ENCODE results near the gene DOC2B. TPM values are rescaled to one million over a fixed set of nuclear protein-coding genes. Genes with fewer than 3 reads are reported as not detected.
A peak's percentile ranks its signal among the peaks of the same experiment; 100 is the strongest.

The DOC2B gene
- polyA plus RNA-seq, 4 donors, result 61.7 to 79.6 (median 73.0) TPM

DNA sequence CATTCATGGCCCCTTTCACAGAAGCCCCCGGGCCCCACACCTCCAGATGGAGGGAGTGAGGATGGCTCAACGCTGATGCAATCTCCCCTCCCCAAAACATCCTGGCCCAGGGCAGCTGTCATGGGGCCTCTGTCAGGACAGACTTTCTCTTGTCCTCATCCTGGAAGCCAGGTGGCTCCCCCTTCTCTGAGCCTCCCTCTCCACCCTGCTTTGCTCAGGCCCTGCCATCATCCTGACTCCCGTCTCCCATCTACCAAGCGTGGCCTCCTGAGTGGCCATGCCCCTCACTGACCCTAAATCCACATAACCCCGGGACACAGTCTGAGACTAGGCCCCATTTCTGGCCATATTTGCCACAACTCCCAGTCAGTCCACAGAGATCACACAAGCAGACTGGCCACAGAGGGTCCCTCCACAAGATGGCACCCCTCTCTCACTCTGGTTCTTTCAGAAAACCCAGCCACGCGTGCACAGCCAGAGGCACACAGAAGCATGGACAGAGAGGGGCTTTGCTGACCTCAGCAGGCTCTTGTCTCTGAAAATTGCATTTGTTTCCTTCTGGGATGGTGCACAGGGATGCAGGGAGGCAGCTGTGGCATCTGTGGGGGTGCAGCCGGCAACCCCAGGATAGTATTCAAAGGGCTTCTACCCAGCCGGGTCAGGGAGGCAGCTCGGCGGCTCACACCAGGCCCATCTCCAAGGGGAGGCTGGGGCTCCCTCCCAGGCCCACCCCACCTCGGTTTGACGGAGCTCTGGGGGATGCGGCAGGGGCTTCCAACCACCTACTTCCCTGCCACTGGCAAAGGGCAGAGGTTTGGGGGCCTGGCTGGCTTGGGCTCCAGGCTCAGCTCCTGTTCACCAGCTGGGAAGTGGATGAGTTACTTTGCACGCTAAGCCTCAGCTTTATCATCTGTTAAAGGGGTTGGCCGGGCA is 16.9 kb downstream of the DOC2B start:
- peak in 1 of 4 donors; percentile 63 for DNase-seq (ENCODE audit: low read depth in 4 of 4, low spot score in 3 of 4)

- DNase-seq (ENCODE audit: low read depth in 4 of 4, low spot score in 3 of 4), result no peak
Measured at GRCh38 chr17:163514-164098, 17.8 kb downstream of the DOC2B start.

DNA sequence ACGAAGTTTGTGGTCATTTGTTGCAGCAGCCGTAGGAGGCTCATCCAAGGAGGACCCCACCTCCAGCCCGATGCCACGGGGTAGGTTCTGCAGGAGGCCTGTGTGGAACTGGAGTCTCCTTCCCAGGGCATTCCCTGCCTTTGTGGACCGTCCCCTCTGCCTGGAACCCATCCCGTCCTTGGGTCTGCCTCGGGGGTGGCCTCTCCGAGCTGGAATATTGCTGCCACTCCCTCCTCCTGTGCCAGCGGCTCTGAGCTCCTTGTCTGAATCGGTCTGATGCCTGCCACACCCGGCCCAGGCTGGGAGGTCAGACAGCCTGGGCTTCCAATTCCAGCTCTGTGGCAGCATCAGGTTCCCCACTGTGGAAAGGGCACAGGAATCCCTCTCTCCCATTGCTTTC is 18.8 kb downstream of the DOC2B start:
- no peak for DNase-seq (ENCODE audit: low read depth in 4 of 4, low spot score in 3 of 4)

DNA sequence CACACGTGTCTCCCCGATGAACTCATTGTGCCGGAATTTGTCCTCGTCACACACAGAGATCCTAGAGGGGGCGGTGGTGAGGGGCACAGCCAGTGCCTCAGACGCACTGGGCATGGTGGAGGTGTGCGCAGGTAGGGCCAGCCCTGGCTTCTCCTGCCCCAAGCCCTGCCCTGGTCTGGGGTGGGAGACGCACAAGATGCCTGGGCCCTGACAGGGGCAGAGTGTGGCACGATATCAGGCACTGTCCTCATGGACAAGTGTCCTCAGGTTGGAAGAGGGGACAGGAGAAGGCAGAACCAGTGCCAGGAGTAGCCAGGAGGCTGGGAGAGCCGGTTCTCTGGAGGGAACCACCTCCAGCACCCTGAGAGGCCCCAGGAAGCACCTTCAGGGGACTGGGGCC is 20.0 kb downstream of the DOC2B start:
- DNase-seq (ENCODE audit: low read depth in 4 of 4, low spot score in 3 of 4), result no peak

GRCh38 chr17:160336-160735 is 21.1 kb downstream of the DOC2B start:
- no peak for DNase-seq (ENCODE audit: low read depth in 4 of 4, low spot score in 3 of 4)

GRCh38 chr17:159609-160008 is 21.8 kb downstream of the DOC2B start:
- DNase-seq (ENCODE audit: low read depth in 4 of 4, low spot score in 3 of 4), result no peak

- DNase-seq (ENCODE audit: low read depth in 4 of 4, low spot score in 3 of 4), result no peak
Measured at GRCh38 chr17:158379-158778, 23.1 kb downstream of the DOC2B start.

DNA sequence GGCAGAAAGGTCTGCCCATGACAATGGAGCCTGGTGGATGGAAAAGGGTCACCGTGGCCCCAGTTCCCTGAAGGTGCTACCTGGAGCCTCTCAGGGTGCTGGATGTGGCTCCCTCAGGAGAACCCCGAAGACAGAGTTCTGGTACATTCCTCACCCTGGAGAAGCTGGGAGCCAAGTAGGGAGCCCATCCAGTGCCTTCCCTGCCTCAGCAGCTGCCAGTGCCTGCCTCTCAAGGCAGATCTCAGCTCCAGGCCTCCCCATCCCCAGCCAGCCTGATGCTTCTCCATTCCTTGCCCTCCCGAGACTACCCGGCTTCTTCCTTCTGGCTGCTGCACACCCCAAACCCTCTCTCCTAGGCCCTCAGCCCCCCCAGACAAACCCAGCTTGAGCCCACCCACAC is 23.5 kb downstream of the DOC2B start:
- DNase-seq (ENCODE audit: low read depth in 4 of 4, low spot score in 3 of 4), result no peak

GRCh38 chr17:156946-157345 is 24.5 kb downstream of the DOC2B start:
- no peak for DNase-seq (ENCODE audit: low read depth in 4 of 4, low spot score in 3 of 4)

DNA sequence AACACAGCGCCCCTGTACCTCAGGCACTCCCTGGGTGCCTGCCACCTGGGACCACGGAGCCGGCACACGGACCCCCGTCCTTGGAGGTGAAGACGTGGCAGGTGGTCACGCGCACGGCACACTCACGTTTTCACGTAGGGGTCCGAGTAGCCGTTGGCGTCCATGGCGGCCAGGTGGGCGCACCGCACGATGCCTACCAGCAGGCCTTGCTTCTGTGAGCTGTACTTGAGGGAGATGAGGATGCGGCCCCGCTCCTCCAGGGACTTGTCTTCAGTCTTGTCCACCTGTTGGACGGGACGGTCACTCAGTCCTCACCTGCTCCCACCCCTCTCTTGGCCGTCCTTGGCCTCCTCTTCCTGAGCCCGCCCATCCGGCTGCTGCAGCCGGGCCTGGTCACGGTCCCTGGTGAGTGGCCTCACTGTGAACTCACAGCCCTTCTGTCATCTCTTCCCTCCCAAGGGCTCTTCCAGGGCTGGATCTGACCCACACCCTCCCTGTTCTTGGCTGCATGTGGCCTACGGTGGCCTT is 25.3 kb downstream of the DOC2B start:
- no peak for DNase-seq (ENCODE audit: low read depth in 4 of 4, low spot score in 3 of 4)

DNA sequence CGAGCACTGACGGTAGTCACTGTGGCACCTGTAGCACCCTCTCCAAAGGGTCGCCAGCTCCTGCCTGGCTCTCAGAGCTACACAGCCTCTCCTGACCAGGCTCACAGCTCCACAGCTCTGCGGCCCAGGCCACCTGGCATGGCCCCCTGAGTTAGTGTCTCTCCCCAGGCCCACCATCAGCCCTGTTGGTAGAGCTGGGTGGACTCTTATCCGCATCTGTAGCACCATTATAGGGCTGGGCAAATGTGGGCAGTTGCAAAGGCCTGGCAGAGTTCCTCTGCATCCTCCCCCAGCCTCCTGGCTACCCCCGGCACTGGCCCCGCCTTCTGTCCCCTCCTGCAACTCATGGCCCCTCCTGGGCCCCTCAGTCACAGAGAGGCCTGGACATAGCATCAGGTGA is 25.9 kb downstream of the DOC2B start:
- no peak for DNase-seq (ENCODE audit: low read depth in 4 of 4, low spot score in 3 of 4)

DNA sequence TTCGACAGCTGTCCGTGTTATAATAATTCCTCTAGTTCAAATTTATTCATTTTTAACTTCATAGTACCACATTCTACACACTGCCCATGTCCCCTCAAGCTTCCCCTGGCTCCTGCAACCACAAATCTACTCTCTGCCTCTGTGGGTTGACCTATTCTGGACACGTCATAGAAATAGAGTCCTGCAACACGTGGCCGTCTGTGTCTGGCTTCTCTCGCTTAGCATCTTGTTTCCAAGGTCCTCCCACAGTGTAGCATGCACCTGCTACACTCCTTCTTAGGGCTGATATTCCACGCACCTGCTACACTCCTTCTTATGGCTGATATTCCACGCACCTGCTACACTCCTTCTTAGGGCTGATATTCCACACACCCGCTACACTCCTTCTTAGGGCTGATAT is 27.6 kb downstream of the DOC2B start:
- DNase-seq (ENCODE audit: low read depth in 4 of 4, low spot score in 3 of 4), result no peak

DNA sequence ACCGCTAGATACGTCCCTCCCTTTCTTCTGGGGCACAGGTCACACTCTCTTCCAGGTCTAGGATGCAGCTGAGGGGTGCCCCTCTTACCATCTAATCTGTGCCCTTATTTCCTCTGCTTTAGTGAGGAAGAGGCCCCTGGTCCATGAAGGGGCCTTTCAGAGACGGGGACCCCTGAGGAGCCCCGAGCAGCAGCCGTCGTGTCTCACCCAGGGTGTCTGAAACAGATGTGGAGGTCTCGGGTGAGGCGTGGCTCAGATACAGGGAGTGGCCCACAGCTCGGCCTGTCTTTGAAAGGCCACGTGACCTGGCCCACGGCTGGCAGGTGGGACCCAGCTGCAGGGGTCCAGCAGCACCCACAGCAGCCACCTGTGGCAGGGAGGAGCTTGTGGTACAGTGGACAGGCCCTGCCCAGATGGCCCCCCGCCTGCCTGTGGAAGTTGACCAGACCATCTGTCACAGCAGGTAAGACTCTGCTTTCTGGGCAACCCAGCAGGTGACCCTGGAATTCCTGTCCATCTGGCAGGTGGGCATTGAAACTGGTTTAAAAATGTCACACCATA is 28.5 kb downstream of the DOC2B start:
- DNase-seq (ENCODE audit: low read depth in 4 of 4, low spot score in 3 of 4), result no peak

- DNase-seq (ENCODE audit: low read depth in 4 of 4, low spot score in 3 of 4), result no peak
Measured at GRCh38 chr17:151886-152859, 29.3 kb downstream of the DOC2B start.

DNA sequence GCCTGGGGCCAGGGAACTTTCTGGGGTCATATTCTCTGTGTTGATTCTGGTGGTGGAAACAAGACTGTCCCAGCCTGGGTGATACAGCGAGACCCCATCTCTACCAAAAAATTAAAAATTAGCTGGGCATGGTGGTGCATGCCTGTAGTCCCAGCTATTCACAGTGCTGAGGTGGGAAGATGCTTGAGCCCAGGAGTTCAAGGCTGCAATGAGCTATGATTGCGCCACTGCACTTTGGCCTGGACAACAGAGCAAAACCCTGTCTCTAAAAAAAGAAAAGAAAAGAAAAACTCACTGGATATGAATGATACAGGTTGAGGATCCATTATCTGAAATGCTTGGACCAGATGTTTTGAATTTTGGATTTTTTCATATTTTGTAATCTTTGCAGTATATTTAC is 30.4 kb downstream of the DOC2B start:
- no peak for DNase-seq (ENCODE audit: low read depth in 4 of 4, low spot score in 3 of 4)

- DNase-seq (ENCODE audit: low read depth in 4 of 4, low spot score in 3 of 4), result no peak
Measured at GRCh38 chr17:149897-150584, 31.4 kb downstream of the DOC2B start.

DNA sequence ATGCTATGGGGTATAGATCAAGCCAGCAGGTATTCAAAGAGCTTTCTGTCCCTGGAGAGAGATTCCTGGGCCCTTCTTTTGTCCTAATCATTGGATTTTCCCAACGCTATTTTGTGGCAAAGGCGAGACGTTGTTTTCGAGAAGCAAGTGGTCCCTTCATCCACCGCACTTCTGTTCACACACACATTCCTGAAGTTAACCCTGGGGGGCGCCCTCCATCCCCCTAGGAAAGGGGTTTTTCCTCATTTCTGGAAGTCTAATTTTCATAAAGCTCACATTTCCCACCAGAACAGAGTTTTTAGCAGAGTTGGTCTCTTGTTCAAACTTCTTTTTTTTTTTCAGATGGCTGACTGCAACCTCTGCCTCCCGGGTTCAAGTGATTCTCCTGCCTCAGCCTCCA is 32.2 kb downstream of the DOC2B start:
- DNase-seq (ENCODE audit: low read depth in 4 of 4, low spot score in 3 of 4), result no peak

- DNase-seq (ENCODE audit: low read depth in 4 of 4, low spot score in 3 of 4), result no peak
Measured at GRCh38 chr17:148757-149156, 32.7 kb downstream of the DOC2B start.

DNA sequence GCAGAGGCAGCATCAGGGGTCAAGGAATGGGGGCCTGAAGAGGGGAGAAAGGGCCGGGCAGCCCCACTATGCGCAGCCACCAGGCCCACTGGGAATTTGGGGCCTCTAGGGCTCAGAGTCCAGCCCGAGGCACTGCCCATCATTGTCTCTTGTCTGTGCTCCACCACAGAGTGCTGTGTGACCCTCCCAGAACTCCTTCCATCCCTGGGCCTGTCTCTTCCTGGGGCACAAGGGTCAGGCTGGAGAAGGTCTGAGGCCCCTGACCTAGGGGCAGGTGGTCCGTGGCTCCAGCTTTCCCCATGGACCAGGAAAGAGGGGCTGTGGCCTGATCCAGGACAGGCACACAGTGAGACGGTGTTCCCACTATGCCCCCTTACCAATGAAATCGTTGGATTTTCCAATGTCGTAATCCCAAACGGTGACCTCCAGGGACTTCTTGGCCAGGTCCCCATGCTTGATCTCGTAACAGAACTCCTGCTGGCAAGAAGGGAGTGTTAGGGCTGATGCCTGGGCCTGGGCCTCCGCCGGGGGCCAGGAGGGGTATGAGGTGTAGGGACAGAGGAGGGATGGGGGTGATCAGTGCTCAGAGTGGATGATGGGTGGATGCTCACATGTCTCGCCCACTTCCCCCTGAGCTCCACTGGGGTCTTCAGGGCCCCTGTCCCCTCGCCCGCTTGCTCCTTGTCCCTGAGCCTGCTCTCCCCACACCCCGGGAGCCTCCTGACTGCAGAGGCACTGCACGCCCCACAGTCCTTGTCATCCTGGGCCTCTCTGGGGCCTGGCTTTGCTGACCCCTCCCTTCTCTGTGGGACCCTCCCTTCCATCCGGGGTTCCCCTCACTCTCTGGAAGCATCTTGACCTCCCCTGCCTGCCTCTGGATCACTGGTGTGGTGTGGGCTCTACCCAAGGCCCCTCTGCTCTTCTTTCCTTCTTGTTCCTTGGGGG is 33.4 kb downstream of the DOC2B start:
- DNase-seq (ENCODE audit: low read depth in 4 of 4, low spot score in 3 of 4), result no peak
